ENCODE data around the gene NGEF. TPM values are rescaled to one million over a fixed set of nuclear protein-coding genes. Genes with fewer than 3 reads are reported as not detected.

Gene NGEF
- total and polyA plus RNA-seq, 10 of the 15 experiments (the other 5 are each of a cell fraction or from before 2014, with no cell fraction given): 0.12 TPM; not detected in 9

DNA sequence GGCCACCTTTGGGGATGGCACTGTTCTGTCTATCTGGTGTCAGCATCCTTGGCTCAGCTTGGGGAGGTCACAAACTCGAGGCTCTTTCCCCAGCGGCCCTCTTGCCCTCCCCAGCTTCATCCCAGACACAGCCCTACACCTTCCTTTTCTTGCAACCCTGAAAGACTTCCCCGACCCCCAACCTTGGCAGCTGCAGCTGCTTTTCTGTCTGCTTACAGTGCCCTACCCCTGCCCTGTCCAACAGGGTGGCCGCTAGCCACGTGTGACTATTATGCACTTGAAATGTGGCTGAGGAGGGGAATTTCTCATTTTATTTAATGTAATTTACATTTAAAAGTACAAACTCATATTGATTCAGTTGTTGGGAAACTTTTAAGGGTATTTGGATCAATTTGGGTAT, 41.3 kb downstream of the NGEF start:
- Histone ChIP-seq H3K4me1 (ENCODE audit: control insufficient read depth, insufficient read depth, low read length) (no peaks in the 10 kb centered on the region), H3K9ac (ENCODE audit: control insufficient read depth, insufficient read depth, low read length) (no peak overlapping the region), H3K9me3 (replicated peaks; ENCODE audit: control insufficient read depth, insufficient read depth, low read length) (no peaks in the 10 kb centered on the region), H3K27me3 (replicated peaks in 1 of 2; ENCODE audit: control insufficient read depth in 2 of 2, insufficient read depth in 2 of 2, low read length in 1 of 2) (no peaks in the 10 kb centered on the region; a peak in 1 of 4 replicates), H2AFZ (ENCODE audit: control insufficient read depth, low read depth, low read length) (no peak overlapping the region), H3K4me3 (no peak overlapping the region), H3K4me2 (ENCODE audit: control insufficient read depth, insufficient read depth) (no peak overlapping the region), H4K20me1 (ENCODE audit: control insufficient read depth, insufficient read depth) (no peaks in the 10 kb centered on the region), H3K79me2 (ENCODE audit: control insufficient read depth, insufficient read depth, low read length) (no peaks in the 10 kb centered on the region), H3K36me3 (ENCODE audit: control insufficient read depth in 2 of 2, insufficient read depth in 2 of 2, low read length in 1 of 2) (no peaks in the 10 kb centered on the region), H3K27ac (ENCODE audit: control insufficient read depth, insufficient read depth) (no peak overlapping the region)
- no TSS peak for BruUV-seq (replicated peaks)
- no peak for TF ChIP-seq CREM (IDR thresholded peaks at IDR 0.05; ENCODE audit: low read depth)
- ATAC-seq (no peak), DNase-seq (ENCODE audit: low read depth, low spot score) (no peak), FAIRE-seq (no peak)
- ChIA-PET RAD21 (ENCODE audit: unreplicated experiment) (no interaction called here), CTCF (interaction anchor here (1.5 kb wide), 1 partner anchor 58 kb away, joined by 3 read pairs; no protein-coding TSS in a partner anchor), POLR2A (no interaction called here), SMC1A (ENCODE audit: uncharacterized antibody, unreplicated experiment) (no interaction called here)
- intact Hi-C loops (cut with micrococcal nuclease; ENCODE audit: unreplicated experiment) (no loop called here), in situ Hi-C loops (cut with MboI) (no loop called here)
- WGBS (ENCODE audit: insufficient coverage, insufficient replicate concordance, low lambda C conversion rate, missing lambda C conversion rate): 6% methylated on average over 5 of the region's 5 CpGs

- Histone ChIP-seq H3K9me3 (replicated peaks; ENCODE audit: control insufficient read depth, insufficient read depth, low read length) (no peaks in the 10 kb centered on the region; the same call in 2 of the 3 replicates), H3K36me3 (ENCODE audit: control insufficient read depth in 2 of 2, insufficient read depth in 2 of 2, low read length in 1 of 2) (no peaks in the 10 kb centered on the region; a peak in 1 of 4 replicates), H3K79me2 (ENCODE audit: control insufficient read depth, insufficient read depth, low read length) (no peaks in the 10 kb centered on the region), H3K4me1 (ENCODE audit: control insufficient read depth, insufficient read depth, low read length) (no peaks in the 10 kb centered on the region), H3K27me3 (replicated peaks in 1 of 2; ENCODE audit: control insufficient read depth in 2 of 2, insufficient read depth in 2 of 2, low read length in 1 of 2) (no peaks in the 10 kb centered on the region; a peak in 1 of 4 replicates), H3K27ac (ENCODE audit: control insufficient read depth, insufficient read depth) (no peak overlapping the region), H3K4me3 (no peak overlapping the region), H2AFZ (ENCODE audit: control insufficient read depth, low read depth, low read length) (no peak overlapping the region), H3K9ac (ENCODE audit: control insufficient read depth, insufficient read depth, low read length) (no peak overlapping the region), H4K20me1 (ENCODE audit: control insufficient read depth, insufficient read depth) (no peaks in the 10 kb centered on the region), H3K4me2 (ENCODE audit: control insufficient read depth, insufficient read depth) (no peak overlapping the region)
- ChIA-PET RAD21 (ENCODE audit: unreplicated experiment) (interaction anchor here (0.6 kb wide), 1 partner anchor 126 kb away, joined by 3 read pairs; no protein-coding TSS in a partner anchor), SMC1A (ENCODE audit: uncharacterized antibody, unreplicated experiment) (interaction anchor here (1.9 kb wide), 1 partner anchor 12 kb away, joined by 5 read pairs; no protein-coding TSS in a partner anchor), CTCF (no interaction called here), POLR2A (no interaction called here)
- no peak for ATAC-seq
- intact Hi-C loops (cut with micrococcal nuclease; ENCODE audit: unreplicated experiment): no loop called here
- no TSS peak for BruUV-seq (replicated peaks)
- 30% methylated on average over 2 of the region's 2 CpGs for WGBS (ENCODE audit: insufficient coverage, insufficient replicate concordance, low lambda C conversion rate, missing lambda C conversion rate)
- no peak for FAIRE-seq
- no peak for DNase-seq (ENCODE audit: low read depth, low spot score)
- in situ Hi-C loops (cut with MboI): no loop called here
- TF ChIP-seq IKZF1 (conservative IDR thresholded peaks at IDR 0.05): no peak
- TF ChIP-seq ZBED1 (IDR thresholded peaks at IDR 0.05; ENCODE audit: borderline replicate concordance): no peak
- TF ChIP-seq MXI1 (IDR thresholded peaks at IDR 0.05; ENCODE audit: low read depth, low read length): no peak
- TF ChIP-seq LARP7 (IDR thresholded peaks at IDR 0.05): no peak
- TF ChIP-seq, protein P1, sequence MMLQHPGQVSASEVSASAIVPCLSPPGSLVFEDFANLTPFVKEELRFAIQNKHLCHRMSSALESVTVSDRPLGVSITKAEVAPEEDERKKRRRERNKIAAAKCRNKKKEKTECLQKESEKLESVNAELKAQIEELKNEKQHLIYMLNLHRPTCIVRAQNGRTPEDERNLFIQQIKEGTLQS (IDR thresholded peaks at IDR 0.05; ENCODE audit: borderline replicate concordance, extremely low read depth, low read depth, low read length): no peak
- no peak for TF ChIP-seq YY1 (IDR thresholded peaks at IDR 0.05; ENCODE audit: low read depth, low read length)
- TF ChIP-seq TBL1XR1 (IDR thresholded peaks at IDR 0.05; ENCODE audit: low read depth, low read length): no peak
- TF ChIP-seq NFYA (IDR thresholded peaks at IDR 0.05; ENCODE audit: borderline replicate concordance, low read depth, low read length): no peak
- no peak for TF ChIP-seq PRDM15 (CRISPR knock-in tag; IDR thresholded peaks at IDR 0.05)
These were observed 43.0 kb downstream of the NGEF start for GRCh38 chr2:232970051-232970450.
